HS-5 (cell line): Measurements from ENCODE around the gene PRSS33.

ENCODE experiments used
- DNase-seq: peaks from one replicate; pipeline ENCODE4 v3.0.0-alpha.2; 2012; ENCODE audit warnings: low read depth

The PRSS33 gene

GRCh38 chr16:2741168-2741567 lies 46.2 kb downstream of the PRSS33 start:
- no peak for DNase-seq

GRCh38 chr16:2740476-2740875 lies 46.9 kb downstream of the PRSS33 start:
- DNase-seq, result no peak

GRCh38 chr16:2739625-2740430 lies 47.5 kb downstream of the PRSS33 start:
- DNase-seq, result no peak

GRCh38 chr16:2738615-2739014 lies 48.7 kb downstream of the PRSS33 start:
- no peak for DNase-seq

- DNase-seq, result no peak
Measured at GRCh38 chr16:2737895-2738418, 49.4 kb downstream of the PRSS33 start.

- DNase-seq, result no peak
Measured at GRCh38 chr16:2737238-2737605, 50.1 kb downstream of the PRSS33 start.

GRCh38 chr16:2736476-2737237 lies 50.7 kb downstream of the PRSS33 start:
- DNase-seq, result no peak

GRCh38 chr16:2734844-2735515 lies 52.4 kb downstream of the PRSS33 start:
- DNase-seq, result no peak
